ENCODE results near the gene ATN1.

DNA sequence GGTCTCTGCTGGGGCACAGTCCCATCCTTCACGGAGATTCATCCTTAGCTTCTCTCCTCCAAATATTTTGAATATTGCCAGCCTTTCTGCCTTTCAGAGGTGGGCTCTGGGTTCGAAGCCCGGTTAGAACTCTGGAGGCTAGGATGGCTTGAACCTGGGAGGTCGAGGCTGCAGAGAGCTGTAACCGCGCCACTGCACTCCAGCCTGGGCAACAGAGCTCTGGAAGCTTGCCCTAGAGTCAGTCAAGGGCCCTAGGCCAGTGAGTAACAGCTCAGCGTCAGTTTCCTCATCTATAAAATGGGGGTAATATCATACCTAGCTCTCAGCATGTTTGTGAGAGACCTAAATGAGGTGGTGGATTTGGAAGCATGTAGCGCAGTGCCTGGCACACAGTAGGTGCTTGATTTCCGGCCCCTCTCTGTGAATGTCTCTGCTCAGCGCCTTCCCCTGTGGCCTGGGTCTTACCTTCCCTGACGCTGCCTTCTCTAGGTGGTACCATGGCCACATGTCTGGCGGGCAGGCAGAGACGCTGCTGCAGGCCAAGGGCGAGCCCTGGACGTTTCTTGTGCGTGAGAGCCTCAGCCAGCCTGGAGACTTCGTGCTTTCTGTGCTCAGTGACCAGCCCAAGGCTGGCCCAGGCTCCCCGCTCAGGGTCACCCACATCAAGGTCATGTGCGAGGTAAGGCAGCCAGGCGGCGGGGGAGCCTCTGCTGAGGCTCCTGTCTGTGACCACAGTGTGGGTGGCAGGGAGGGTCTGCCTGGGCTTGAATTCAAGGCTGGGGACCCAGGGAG is 26.8 kb downstream of the ATN1 start:
- TF ChIP-seq, protein P1, sequence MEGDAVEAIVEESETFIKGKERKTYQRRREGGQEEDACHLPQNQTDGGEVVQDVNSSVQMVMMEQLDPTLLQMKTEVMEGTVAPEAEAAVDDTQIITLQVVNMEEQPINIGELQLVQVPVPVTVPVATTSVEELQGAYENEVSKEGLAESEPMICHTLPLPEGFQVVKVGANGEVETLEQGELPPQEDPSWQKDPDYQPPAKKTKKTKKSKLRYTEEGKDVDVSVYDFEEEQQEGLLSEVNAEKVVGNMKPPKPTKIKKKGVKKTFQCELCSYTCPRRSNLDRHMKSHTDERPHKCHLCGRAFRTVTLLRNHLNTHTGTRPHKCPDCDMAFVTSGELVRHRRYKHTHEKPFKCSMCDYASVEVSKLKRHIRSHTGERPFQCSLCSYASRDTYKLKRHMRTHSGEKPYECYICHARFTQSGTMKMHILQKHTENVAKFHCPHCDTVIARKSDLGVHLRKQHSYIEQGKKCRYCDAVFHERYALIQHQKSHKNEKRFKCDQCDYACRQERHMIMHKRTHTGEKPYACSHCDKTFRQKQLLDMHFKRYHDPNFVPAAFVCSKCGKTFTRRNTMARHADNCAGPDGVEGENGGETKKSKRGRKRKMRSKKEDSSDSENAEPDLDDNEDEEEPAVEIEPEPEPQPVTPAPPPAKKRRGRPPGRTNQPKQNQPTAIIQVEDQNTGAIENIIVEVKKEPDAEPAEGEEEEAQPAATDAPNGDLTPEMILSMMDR (conservative IDR thresholded peaks at IDR 0.05 in 1 of 2, IDR thresholded peaks at IDR 0.05 in 1 of 2; ENCODE audit: low read depth in 1 of 2, low read length in 2 of 2), result no peak
- TF ChIP-seq EZH2 (IDR thresholded peaks at IDR 0.05; ENCODE audit: low read length, missing control alignments), result no peak

Measured in fibroblast of lung (primary cell).